Muscle layer of duodenum (tissue), 2 donors: ENCODE results near the gene HS6ST3.

ENCODE experiments used
- H3K27ac ChIP-seq: one replicate; pipeline ENCODE4 v1.7.0; 2013; ENCODE audit warnings: mild to moderate bottlenecking, low read length
- H3K27me3 ChIP-seq: one replicate; pipeline ENCODE4 v1.7.0; 2013; ENCODE audit warnings: low read depth, mild to moderate bottlenecking, control low read depth, low read length
- H3K36me3 ChIP-seq, 2 donors: one replicate each; pipeline ENCODE4 v1.7.0; 2013; ENCODE audit warnings: low read length in 2 of 2, control low read depth in 1 of 2, mild to moderate bottlenecking in 1 of 2; ENCODE audit not compliant: insufficient read depth in 2 of 2, control insufficient read depth in 1 of 2
- H3K4me1 ChIP-seq, 2 donors: one replicate each; pipeline ENCODE4 v1.7.0; 2013; ENCODE audit warnings: low read length in 2 of 2, mild to moderate bottlenecking in 2 of 2, control low read depth in 1 of 2, moderate library complexity in 1 of 2; ENCODE audit not compliant: insufficient read depth in 2 of 2, control insufficient read depth in 1 of 2
- H3K4me3 ChIP-seq, 2 donors: one replicate each; pipeline ENCODE4 v1.7.0; 2013; ENCODE audit warnings: low read length in 2 of 2, low read depth in 1 of 2, mild to moderate bottlenecking in 1 of 2
- H3K9me3 ChIP-seq, 2 donors: one replicate each; pipeline ENCODE4 v1.7.0; 2013; ENCODE audit warnings: low read length in 2 of 2, control low read depth in 1 of 2, mild to moderate bottlenecking in 1 of 2; ENCODE audit not compliant: control insufficient read depth in 1 of 2
- donor health status: healthy.

The HS6ST3 gene

GRCh38 chr13:96248996-96249395, 159.1 kb downstream of the HS6ST3 start:
- Histone ChIP-seq H3K27ac (no peak overlapping the region), H3K27me3 (no peaks in the 10 kb centered on the region), H3K4me3 (no peak overlapping the region), H3K9me3 (no peaks in the 10 kb centered on the region), H3K4me1 (no peaks in the 10 kb centered on the region), H3K36me3 (no peaks in the 10 kb centered on the region)

DNA sequence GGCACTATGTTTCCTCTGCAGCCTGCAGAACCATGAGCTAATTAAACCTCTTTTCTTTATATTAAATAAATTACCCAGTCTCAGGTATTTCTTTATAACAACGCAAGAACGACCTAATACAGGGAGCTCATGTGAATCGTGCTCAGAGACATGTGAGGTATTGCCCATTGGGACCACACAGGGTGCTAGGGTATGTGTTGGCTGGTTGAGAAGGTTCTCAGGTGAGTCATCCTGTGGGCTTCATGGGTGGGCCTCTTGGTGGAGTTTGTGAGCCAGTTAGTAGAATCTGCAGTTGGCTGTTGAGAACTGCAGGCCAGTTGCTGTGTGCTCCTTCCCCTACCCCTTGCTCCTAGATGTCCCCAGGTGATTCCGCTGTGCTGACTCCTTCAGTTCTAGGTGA, 163.0 kb downstream of the HS6ST3 start:
- Histone ChIP-seq H3K27ac (no peak overlapping the region), H3K36me3 (no peaks in the 10 kb centered on the region), H3K4me3 (no peak overlapping the region), H3K4me1 (no peaks in the 10 kb centered on the region), H3K27me3 (no peaks in the 10 kb centered on the region), H3K9me3 (no peaks in the 10 kb centered on the region)

GRCh38 chr13:96273196-96273595, 183.3 kb downstream of the HS6ST3 start:
- Histone ChIP-seq H3K36me3 (no peaks in the 10 kb centered on the region), H3K27ac (no peak overlapping the region), H3K27me3 (no peaks in the 10 kb centered on the region), H3K4me1 (no peaks in the 10 kb centered on the region), H3K4me3 (no peak overlapping the region), H3K9me3 (no peaks in the 10 kb centered on the region)

DNA sequence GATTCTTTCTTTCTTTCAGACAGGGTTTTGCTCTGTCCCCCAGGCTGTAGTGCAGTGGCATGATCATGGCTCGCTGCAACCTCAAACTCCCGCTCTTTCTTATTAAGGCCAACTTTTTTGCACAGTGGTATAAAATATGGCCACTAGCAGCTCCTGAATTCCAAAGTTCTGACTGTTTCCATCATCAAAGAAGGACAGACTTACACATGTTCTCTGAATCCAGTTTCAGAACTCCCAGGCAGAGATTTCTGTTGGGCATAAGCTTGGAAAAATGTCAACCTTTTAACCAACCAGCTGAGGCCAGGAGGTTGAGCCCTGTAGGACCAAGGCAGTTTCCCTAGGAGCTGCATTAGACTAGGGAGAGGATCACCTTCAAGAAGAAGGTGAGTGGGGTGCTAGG, 184.1 kb downstream of the HS6ST3 start:
- Histone ChIP-seq H3K27me3 (no peaks in the 10 kb centered on the region), H3K4me3 (no peak overlapping the region), H3K4me1 (no peaks in the 10 kb centered on the region), H3K27ac (no peak overlapping the region), H3K9me3 (no peaks in the 10 kb centered on the region), H3K36me3 (no peaks in the 10 kb centered on the region)

- Histone ChIP-seq H3K4me1 (no peaks in the 10 kb centered on the region), H3K27me3 (no peaks in the 10 kb centered on the region), H3K4me3 (no peak overlapping the region), H3K36me3 (no peaks in the 10 kb centered on the region), H3K27ac (no peak overlapping the region), H3K9me3 (no peaks in the 10 kb centered on the region)
These were observed 190.0 kb downstream of the HS6ST3 start for GRCh38 chr13:96279904-96280303.

DNA sequence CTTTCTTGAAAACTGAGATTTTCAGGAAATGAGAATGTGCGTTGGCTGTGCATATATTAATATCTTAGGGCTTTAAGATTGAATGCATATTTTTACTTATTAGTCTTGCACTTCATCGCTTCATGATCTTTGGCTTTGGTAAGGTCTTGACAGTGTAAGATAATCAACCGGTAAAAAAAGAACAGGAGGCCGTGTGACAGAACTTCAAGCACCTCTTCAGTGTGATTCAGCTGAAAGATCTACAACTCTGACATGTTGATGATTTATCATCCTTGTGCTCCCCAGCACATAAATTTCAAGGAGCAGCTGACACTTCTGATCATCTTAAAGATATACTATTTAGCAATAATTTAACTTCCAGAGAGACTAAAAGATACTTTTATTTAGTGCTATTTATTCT, 195.1 kb downstream of the HS6ST3 start:
- Histone ChIP-seq H3K36me3 (no peaks in the 10 kb centered on the region), H3K4me3 (no peak overlapping the region), H3K4me1 (no peaks in the 10 kb centered on the region), H3K27ac (no peak overlapping the region), H3K9me3 (no peaks in the 10 kb centered on the region), H3K27me3 (no peaks in the 10 kb centered on the region)

DNA sequence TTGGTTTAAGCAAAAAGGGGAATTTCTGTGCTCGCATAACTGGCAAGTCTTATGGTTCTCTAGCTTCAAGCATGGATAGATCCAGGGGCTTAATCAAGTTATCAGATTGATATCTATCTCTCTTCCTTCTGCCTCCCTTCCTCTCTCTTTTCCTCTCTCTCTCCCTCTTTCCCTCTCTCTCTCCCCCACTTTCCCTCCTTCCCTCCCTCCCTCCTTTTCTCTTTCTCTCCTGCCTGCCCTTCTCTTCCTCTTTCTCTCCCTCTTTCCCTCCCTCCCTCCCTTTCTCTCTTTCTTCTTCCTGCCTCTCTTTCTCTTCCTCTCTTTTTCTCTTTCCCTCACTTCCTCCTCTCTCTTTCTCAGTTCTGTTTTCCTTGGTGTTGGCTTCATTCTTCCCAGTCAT, 195.8 kb downstream of the HS6ST3 start:
- no peaks in the 10 kb centered on the region for H3K27me3 ChIP-seq
- no peak overlapping the region for H3K27ac ChIP-seq
- H3K4me3 ChIP-seq = no peak overlapping the region
- no peaks in the 10 kb centered on the region for H3K9me3 ChIP-seq
- no peaks in the 10 kb centered on the region for H3K36me3 ChIP-seq
- H3K4me1 ChIP-seq = no peaks in the 10 kb centered on the region

GRCh38 chr13:96294930-96295881, 205.3 kb downstream of the HS6ST3 start:
- H3K27me3 ChIP-seq = no peaks in the 10 kb centered on the region
- H3K36me3 ChIP-seq = no peaks in the 10 kb centered on the region
- no peak overlapping the region for H3K27ac ChIP-seq
- no peaks in the 10 kb centered on the region for H3K9me3 ChIP-seq
- no peaks in the 10 kb centered on the region for H3K4me1 ChIP-seq
- no peak overlapping the region for H3K4me3 ChIP-seq

- H3K4me3 ChIP-seq = no peak overlapping the region
- no peaks in the 10 kb centered on the region for H3K27me3 ChIP-seq
- no peaks in the 10 kb centered on the region for H3K9me3 ChIP-seq
- H3K4me1 ChIP-seq = no peaks in the 10 kb centered on the region
- H3K36me3 ChIP-seq = no peaks in the 10 kb centered on the region
- no peak overlapping the region for H3K27ac ChIP-seq
These were observed 207.5 kb downstream of the HS6ST3 start for GRCh38 chr13:96297360-96297759.

DNA sequence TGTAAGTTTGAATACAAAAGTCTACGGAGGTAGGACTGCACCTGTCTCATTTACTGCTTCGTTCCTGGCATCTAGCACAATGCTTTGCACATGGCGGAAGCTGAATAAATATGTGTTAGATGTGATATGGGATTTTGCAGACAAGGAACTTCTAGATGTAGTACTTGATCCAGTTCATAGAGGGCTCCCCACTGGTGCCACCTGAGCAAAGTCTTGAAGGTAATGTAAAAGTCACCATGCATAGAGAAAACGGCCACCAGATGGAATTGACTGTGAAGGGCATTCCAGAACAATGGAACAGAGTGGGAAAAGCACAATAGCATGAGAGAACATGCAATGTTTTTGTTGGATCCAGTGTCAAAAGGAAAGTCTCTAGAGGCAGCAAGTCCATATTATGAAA, 209.3 kb downstream of the HS6ST3 start:
- Histone ChIP-seq H3K36me3 (no peaks in the 10 kb centered on the region), H3K4me1 (no peaks in the 10 kb centered on the region), H3K27ac (no peak overlapping the region), H3K4me3 (no peak overlapping the region), H3K27me3 (no peaks in the 10 kb centered on the region), H3K9me3 (no peaks in the 10 kb centered on the region)

GRCh38 chr13:96308568-96308967, 218.7 kb downstream of the HS6ST3 start:
- no peaks in the 10 kb centered on the region for H3K36me3 ChIP-seq
- H3K4me1 ChIP-seq = no peaks in the 10 kb centered on the region
- no peak overlapping the region for H3K4me3 ChIP-seq
- no peaks in the 10 kb centered on the region for H3K9me3 ChIP-seq
- H3K27me3 ChIP-seq = no peaks in the 10 kb centered on the region
- no peak overlapping the region for H3K27ac ChIP-seq

DNA sequence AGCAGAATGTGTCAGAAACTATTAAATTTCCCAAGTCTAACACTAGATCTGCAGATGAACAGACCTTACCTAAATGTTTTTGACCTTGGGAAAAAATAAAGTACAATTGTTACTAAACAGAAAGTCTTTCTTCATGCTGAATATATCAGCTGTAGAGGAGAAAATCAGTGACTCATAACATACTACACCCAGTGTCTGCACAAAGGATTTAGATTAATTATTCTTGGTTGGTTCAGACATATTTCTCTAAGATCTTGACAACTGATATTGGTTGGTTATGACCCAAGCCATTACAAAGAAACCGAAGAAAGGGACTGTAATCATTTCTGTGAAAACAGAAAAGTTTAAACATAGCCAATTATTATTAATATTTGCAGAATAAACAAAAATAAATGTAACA, 225.1 kb downstream of the HS6ST3 start:
- no peaks in the 10 kb centered on the region for H3K4me1 ChIP-seq
- H3K27me3 ChIP-seq = no peaks in the 10 kb centered on the region
- H3K36me3 ChIP-seq = no peaks in the 10 kb centered on the region

More for the DNA sequence above, 225.1 kb downstream of the HS6ST3 start:
- Histone ChIP-seq H3K9me3 (no peaks in the 10 kb centered on the region), H3K27ac (no peak overlapping the region), H3K4me3 (no peak overlapping the region)
